Neural crest cell (in vitro differentiated cells): ENCODE results near the gene EDIL3. TPM values are rescaled to one million over a fixed set of nuclear protein-coding genes. Genes with fewer than 3 reads are reported as not detected.

Experiments used
- DNase-seq: peaks from one replicate; pipeline ENCODE4 v3.0.0; 2021; ENCODE audit warnings: low read depth, mixed read lengths, low spot score
- H3K27ac Mint-ChIP-seq: one replicate; pipeline ENCODE4 v1.8.0; 2021; ENCODE audit warnings: mild to moderate bottlenecking, mixed read lengths; ENCODE audit not compliant: unreplicated experiment
- H3K27me3 Mint-ChIP-seq: 2 replicates; pipeline ENCODE4 v1.8.0; 2021; ENCODE audit warnings: low read depth, mild to moderate bottlenecking, mixed read lengths
- H3K36me3 Mint-ChIP-seq: 2 replicates; pipeline ENCODE4 v1.8.0; 2021; ENCODE audit warnings: low read depth, mild to moderate bottlenecking, mixed read lengths
- H3K4me1 Mint-ChIP-seq: 2 replicates; pipeline ENCODE4 v1.8.0; 2021; ENCODE audit warnings: mixed read lengths
- H3K4me3 Mint-ChIP-seq: one replicate; pipeline ENCODE4 v1.8.0; 2021; ENCODE audit warnings: mild to moderate bottlenecking, mixed read lengths
- H3K9me3 Mint-ChIP-seq: 2 replicates; pipeline ENCODE4 v1.8.0; 2021; ENCODE audit warnings: mixed read lengths
- total RNA-seq: library from RNA; stranded (reverse); gene quantifications from 2 replicates; pipeline ENCODE4 v1.2.1, GENCODE V29; 2021
- TF ChIP-seq, protein P1 (sequence below): fragments of 200-600 bp; sonication (generic); conservative IDR thresholded peaks from 2 replicates; pipeline ENCODE4 v1.5.0; 2021; ENCODE audit warnings: antibody characterized with exemption, mild to moderate bottlenecking

EDIL3 gene
- total RNA-seq, 1 donor from 2014 or later: 1.2 TPM

DNA sequence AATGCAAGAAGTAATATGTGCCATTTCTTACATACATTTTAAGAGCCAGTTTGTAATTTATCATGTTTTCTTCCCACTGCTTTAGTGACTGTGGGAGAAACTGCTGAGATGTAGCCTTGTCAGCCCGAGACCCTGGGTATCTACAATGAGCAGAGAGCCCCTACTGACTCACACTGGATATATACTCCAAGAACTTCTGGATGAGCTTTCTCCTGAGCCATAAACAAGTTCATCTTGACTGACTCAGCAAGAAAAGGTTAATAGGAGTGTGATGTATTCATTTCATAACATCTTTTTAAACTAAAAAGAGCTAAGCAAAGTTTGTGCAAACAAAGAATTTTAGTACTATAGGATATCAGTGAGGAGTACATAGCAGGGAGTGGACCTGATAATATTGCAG, 182.5 kb downstream of the EDIL3 start:
- no peaks in the 10 kb centered on the region for H3K4me1 Mint-ChIP-seq
- TF ChIP-seq, protein P1, sequence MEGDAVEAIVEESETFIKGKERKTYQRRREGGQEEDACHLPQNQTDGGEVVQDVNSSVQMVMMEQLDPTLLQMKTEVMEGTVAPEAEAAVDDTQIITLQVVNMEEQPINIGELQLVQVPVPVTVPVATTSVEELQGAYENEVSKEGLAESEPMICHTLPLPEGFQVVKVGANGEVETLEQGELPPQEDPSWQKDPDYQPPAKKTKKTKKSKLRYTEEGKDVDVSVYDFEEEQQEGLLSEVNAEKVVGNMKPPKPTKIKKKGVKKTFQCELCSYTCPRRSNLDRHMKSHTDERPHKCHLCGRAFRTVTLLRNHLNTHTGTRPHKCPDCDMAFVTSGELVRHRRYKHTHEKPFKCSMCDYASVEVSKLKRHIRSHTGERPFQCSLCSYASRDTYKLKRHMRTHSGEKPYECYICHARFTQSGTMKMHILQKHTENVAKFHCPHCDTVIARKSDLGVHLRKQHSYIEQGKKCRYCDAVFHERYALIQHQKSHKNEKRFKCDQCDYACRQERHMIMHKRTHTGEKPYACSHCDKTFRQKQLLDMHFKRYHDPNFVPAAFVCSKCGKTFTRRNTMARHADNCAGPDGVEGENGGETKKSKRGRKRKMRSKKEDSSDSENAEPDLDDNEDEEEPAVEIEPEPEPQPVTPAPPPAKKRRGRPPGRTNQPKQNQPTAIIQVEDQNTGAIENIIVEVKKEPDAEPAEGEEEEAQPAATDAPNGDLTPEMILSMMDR: no peak
- H3K27me3 Mint-ChIP-seq: no peaks in the 10 kb centered on the region
- H3K36me3 Mint-ChIP-seq: no peaks in the 10 kb centered on the region
- DNase-seq: no peak
- H3K4me3 Mint-ChIP-seq: no peak overlapping the region
- H3K9me3 Mint-ChIP-seq: no peaks in the 10 kb centered on the region
- no peak overlapping the region for H3K27ac Mint-ChIP-seq

DNA sequence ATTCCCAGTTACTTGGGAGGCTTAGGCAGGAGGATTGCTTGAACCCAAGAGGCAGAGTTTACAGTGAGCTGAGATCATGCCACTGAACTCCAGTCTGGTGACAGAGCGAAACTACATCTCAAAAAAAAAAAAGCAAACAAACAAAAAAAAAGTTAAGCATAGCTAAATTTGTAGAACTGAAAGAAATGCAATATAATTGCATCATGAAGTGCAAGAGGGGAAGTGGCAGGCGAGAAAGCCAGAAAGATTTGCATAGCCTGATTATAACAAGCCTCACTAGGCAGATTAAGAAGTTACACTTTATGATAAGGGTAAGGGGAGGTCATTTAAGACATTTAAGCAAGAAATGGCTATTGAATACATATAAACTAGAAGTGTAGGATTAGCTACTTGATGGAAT, 187.1 kb downstream of the EDIL3 start:
- Mint-ChIP-seq H3K4me3 (no peak overlapping the region), H3K9me3 (no peaks in the 10 kb centered on the region), H3K4me1 (no peaks in the 10 kb centered on the region), H3K27me3 (no peaks in the 10 kb centered on the region), H3K36me3 (no peaks in the 10 kb centered on the region), H3K27ac (no peak overlapping the region)
- no peak for DNase-seq
- TF ChIP-seq, protein P1: no peak

DNA sequence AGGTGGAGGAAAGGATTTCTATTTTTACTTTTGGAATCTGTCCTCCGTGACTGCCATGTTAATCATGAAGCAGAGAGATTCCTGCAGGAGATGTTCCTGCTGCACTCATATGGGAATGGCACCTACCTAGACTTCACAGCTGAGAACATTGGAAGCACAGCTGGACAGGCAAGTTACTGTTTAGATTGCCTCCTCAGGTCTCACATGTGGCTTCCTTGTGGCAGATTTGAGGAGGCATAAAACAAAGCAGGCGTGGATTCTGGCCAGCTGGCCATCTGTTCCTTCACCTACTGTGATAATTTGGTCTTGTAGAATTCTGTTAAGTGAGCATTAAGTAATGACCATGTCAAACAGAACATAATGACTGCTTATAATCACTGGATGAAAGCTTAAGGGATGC, 193.4 kb downstream of the EDIL3 start:
- H3K27ac Mint-ChIP-seq: no peak overlapping the region
- no peaks in the 10 kb centered on the region for H3K36me3 Mint-ChIP-seq
- TF ChIP-seq, protein P1: no peak
- H3K4me3 Mint-ChIP-seq: no peak overlapping the region
- H3K4me1 Mint-ChIP-seq: no peaks in the 10 kb centered on the region
- no peak for DNase-seq
- no peaks in the 10 kb centered on the region for H3K27me3 Mint-ChIP-seq
- no peaks in the 10 kb centered on the region for H3K9me3 Mint-ChIP-seq

DNA sequence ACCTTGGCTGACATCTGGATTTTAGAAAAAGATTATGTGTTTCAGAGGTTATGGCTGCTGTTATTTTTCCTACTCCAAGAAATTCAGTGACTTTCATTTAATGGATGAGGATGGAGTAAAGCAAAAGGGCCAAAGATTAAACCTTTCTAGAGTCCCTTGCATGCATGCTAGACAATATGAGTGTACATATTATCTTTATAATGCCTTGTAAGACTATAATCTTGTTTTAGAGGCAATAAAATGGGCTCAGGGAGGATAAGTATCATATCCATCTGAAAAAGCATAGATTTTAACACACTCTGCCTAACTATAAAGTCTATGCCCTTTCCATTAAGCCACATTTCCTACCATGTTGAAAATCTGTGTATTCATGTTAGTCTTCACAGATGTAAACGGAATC, 199.8 kb downstream of the EDIL3 start:
- no peak overlapping the region for H3K4me3 Mint-ChIP-seq
- no peaks in the 10 kb centered on the region for H3K36me3 Mint-ChIP-seq
- H3K4me1 Mint-ChIP-seq: no peaks in the 10 kb centered on the region
- no peaks in the 10 kb centered on the region for H3K9me3 Mint-ChIP-seq
- H3K27me3 Mint-ChIP-seq: no peaks in the 10 kb centered on the region
- no peak overlapping the region for H3K27ac Mint-ChIP-seq
- DNase-seq: no peak
- TF ChIP-seq, protein P1: no peak

DNA sequence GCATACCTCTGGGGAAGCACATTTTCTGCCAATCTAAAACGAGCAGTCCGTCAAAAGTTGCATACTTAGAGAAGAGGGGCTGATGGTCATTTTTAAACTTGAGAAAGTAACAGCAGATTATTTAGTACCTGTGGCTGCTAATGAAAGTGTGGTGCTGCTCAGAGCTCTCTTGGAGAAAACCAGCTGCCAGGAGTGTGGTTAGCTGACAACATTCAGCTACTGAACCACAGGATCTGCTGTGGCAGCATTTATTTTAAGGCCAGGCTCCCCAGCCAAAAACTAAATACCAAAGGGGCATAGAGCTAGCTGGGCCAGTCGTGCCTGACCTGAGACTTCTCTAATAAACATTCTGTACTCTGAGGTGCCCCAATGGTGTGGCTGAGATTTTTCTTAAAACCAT, 203.6 kb downstream of the EDIL3 start:
- no peak for DNase-seq
- H3K4me1 Mint-ChIP-seq: no peaks in the 10 kb centered on the region
- H3K27ac Mint-ChIP-seq: no peak overlapping the region
- H3K27me3 Mint-ChIP-seq: no peaks in the 10 kb centered on the region
- no peaks in the 10 kb centered on the region for H3K9me3 Mint-ChIP-seq
- H3K36me3 Mint-ChIP-seq: no peaks in the 10 kb centered on the region
- TF ChIP-seq, protein P1: no peak
- H3K4me3 Mint-ChIP-seq: no peak overlapping the region

DNA sequence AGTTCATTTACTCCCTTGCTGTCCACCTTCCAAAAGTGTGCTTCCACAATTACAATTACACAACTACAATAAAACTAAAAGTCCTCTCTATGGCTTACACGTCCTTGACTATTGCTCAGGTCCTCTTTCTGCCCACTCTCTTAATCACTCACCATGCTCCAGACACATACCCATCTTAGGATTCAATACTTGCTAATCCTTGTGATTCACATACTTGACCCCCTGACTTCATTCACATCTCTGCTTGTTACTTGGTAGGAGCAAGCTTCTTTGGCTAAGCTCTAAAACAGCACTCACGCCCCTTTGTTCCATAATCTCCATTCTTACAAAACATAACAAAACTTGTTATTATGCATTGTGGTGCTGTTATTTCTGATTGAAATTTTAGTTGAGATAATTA, 215.8 kb downstream of the EDIL3 start:
- H3K4me3 Mint-ChIP-seq: no peak overlapping the region
- no peak for DNase-seq
- peaks cover 4% of the 10 kb centered on the region for H3K4me1 Mint-ChIP-seq
- TF ChIP-seq, protein P1: no peak
- H3K27me3 Mint-ChIP-seq: no peaks in the 10 kb centered on the region
- H3K9me3 Mint-ChIP-seq: no peaks in the 10 kb centered on the region
- no peaks in the 10 kb centered on the region for H3K36me3 Mint-ChIP-seq
- no peak overlapping the region for H3K27ac Mint-ChIP-seq
